HG02623 (cell line): ENCODE data around the gene ANO7.

ENCODE experiments used
- ATAC-seq: cut with Tn5 transposase; IDR thresholded peaks from one replicate; pipeline ENCODE4 v1.9.1; 2021; ENCODE audit warnings: moderate library complexity; ENCODE audit not compliant: unreplicated experiment

The ANO7 gene

GRCh38 chr2:241270531-241270930 is 82.1 kb downstream of the ANO7 start:
- ATAC-seq, result no peak

GRCh38 chr2:241271706-241272302 is 83.3 kb downstream of the ANO7 start:
- ATAC-seq, result peak; percentile 40

DNA sequence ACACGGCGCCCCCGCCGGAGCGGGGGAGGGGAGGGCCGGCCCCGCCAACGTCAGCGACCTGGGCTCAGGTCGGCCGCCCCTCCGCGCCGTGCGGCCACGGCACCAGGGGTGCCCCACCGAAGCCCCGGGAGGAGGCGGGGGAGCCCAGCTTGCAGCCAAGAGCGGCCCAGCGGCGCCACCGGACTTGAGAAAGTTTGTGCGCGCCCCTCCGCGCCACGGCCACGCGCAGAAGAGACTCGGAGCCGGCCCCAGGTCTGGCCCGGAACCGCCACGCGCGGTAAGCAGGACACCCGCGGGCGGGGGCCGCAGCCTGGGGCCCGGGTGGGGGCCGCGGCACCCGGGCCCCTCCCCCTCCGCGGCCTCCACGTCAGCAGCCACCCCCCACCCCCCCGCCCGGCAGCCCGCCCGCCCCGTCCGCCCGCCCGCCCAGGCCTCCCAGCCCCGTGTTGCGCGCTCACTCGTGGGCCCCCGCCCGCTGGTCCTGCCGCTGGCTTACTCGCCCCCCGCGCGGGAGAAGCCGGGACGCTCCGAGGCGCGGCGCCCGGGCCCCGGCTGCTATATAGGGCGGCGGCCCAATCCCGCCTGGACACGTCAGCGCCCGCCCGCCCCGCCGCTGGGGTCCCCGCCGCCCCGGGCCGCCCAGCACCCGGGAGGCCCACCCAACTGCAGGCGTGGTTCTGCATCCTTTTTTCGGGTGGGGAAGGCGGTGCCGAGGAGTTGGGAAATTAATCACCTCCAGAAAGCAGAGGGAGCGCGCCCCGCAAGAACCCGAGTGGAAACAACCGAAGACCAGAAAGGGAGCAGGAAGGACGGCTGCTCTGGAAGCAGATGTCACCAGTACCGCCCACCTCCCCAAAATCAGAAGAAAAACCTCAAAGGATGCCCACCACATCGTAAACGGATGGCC is 84.1 kb downstream of the ANO7 start:
- ATAC-seq, result peak; percentile 43

- no peak for ATAC-seq
Observed at GRCh38 chr2:241273210-241274020, 84.9 kb downstream of the ANO7 start.

DNA sequence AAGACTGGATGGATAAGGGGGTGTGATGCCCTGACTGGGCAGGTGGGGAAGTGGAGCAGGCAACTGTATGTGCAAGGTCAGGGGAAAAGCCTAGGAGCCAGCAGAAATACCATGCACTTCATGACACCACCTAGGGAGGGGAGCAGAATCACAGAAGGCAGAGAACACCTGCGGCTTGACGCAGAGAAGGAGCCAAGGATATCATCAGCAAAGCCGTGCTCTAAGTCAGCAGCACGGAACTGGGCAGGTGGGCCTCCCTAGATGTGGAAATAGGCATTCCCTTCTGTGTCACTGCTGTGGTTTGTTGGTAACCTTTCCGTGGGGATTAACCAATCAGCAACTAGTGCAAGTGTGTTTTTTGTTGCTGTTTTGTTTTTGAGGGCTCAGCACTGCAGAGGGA is 85.7 kb downstream of the ANO7 start:
- ATAC-seq, result no peak
